ENCODE measurements around the gene AP1S1.

DNA sequence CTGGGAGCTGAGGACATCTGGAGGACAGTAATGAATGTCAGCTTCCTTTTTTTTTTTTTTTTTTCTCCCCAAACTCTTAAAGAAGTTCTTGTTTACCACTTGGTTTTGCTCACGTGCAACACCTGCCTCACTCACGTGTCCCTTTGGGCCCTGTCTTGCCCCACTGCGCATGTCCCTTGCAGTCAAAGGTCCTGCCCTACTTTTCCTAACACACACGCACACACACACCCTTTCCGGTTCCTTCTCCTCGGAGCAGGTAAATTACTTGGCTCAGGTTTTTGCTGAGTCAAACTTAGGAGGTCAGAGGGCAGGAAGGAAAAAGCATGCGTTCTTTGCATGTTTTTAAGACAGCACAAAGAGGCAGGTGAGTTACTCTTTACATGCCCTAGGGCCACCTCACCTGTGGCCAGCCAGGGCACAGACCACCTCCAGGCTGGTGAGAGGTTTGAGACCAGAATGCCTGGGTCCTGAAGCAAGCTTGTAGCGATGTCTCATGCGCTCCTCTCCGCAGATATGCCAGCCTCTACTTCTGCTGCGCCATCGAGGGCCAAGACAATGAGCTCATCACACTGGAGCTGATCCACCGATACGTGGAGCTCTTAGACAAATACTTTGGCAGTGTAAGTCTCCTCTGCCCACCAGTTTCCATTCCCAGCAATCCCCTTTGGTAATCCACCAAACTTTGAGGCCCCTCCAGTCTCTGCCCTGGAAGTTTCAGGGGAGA lies 2.8 kb downstream of the AP1S1 start:
- TF ChIP-seq CTCF (IDR thresholded peaks at IDR 0.05; ENCODE audit: low read depth, low read length) (no peak), POLR2A (IDR thresholded peaks at IDR 0.05; ENCODE audit: extremely low read depth, insufficient read length) (no peak), MAX (IDR thresholded peaks at IDR 0.05; ENCODE audit: low read depth, low read length) (no peak), MYC (IDR thresholded peaks at IDR 0.05; ENCODE audit: low read depth, low read length) (no peak)

All from NB4 (cell line).